ENCODE measurements around the gene VKORC1.

VKORC1 gene

DNA sequence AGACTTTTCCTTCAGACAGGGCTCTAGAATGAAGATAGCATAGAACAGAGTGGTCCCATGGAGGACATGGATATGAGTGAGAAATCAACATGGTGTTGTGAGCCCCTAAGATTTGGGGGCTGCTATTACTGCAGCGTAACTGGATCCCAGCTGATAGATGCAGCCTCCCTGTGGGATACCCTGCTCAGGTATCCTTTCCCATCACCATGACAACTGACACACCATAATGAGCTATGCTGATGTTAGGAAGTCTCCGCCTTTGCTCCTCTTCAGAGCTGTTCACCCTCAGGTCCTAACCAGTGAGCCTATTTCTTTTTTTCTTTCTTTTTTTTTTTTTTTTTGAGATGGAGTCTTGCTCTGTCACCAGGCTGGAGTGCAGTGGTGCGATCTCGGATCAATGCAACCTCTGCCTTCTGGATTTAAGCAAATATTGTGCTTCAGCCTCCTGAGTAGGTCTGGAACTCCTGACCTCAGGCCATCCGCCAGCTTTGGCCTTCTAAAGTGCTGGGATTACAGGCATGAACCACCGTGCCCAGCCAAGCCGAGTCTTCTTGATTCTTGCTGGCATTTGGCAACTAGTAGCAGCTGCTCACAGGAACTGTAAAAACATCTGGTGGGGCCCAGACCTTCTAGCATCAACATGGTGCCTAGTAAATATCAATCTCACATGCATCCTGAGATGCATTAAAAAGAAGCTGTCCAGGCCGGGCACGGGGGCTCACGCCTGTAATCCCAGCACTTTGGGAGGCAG lies 44.1 kb downstream of the VKORC1 start:
- intact Hi-C loops (cut with DNase I; ENCODE audit: low total_unique reads): no loop called here
- DNase-seq: no peak

DNA sequence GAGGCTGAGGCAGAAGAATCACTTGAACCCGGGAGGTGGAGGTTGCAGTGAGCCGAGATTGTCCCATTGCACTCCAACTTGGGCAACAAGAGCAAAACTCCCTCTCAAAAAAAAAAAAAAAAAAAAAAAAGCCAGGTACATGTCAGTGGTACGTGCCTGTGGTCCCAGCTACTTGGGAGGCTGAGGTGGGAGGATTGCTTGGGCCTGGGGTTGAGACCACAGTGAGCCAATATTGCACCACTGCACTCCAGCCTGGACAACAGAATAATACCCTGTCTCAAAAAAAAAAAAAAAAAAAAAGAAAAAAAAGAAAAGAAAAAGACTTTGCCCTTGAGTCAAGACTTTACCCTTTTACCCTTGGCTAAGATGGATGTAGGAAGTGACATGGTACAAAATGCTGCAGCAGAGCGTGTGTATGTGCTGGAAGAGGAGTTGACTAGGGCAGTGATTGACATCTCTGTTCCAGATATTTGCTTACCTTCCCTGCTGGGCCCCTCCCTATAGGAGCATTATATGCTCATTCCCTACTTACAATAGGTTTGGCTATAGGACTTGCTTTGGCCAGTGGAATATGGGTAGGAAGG lies 50.6 kb downstream of the VKORC1 start:
- intact Hi-C loops (cut with DNase I; ENCODE audit: low total_unique reads): no loop called here
- no peak overlapping the region for H3K4me3 ChIP-seq
- TF ChIP-seq, protein P1, sequence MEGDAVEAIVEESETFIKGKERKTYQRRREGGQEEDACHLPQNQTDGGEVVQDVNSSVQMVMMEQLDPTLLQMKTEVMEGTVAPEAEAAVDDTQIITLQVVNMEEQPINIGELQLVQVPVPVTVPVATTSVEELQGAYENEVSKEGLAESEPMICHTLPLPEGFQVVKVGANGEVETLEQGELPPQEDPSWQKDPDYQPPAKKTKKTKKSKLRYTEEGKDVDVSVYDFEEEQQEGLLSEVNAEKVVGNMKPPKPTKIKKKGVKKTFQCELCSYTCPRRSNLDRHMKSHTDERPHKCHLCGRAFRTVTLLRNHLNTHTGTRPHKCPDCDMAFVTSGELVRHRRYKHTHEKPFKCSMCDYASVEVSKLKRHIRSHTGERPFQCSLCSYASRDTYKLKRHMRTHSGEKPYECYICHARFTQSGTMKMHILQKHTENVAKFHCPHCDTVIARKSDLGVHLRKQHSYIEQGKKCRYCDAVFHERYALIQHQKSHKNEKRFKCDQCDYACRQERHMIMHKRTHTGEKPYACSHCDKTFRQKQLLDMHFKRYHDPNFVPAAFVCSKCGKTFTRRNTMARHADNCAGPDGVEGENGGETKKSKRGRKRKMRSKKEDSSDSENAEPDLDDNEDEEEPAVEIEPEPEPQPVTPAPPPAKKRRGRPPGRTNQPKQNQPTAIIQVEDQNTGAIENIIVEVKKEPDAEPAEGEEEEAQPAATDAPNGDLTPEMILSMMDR (IDR thresholded peaks at IDR 0.05): no peak
- H3K9me3 ChIP-seq: no peaks in the 10 kb centered on the region
- DNase-seq: no peak
- H3K4me1 ChIP-seq: no peaks in the 10 kb centered on the region
- no peak overlapping the region for H3K27ac ChIP-seq
- peaks cover 36 to 46% (median 39%) of the 10 kb centered on the region in 3 donors for H3K36me3 ChIP-seq
- H3K27me3 ChIP-seq: no peaks in the 10 kb centered on the region

More for the DNA sequence above, 44.1 kb downstream of the VKORC1 start:
- Histone ChIP-seq H3K9me3 (no peaks in the 10 kb centered on the region), H3K27ac (no peak overlapping the region), H3K4me1 (no peaks in the 10 kb centered on the region), H3K27me3 (no peaks in the 10 kb centered on the region), H3K4me3 (no peak overlapping the region), H3K36me3 (no peaks in the 10 kb centered on the region)
- TF ChIP-seq, protein P1 (IDR thresholded peaks at IDR 0.05): no peak

DNA sequence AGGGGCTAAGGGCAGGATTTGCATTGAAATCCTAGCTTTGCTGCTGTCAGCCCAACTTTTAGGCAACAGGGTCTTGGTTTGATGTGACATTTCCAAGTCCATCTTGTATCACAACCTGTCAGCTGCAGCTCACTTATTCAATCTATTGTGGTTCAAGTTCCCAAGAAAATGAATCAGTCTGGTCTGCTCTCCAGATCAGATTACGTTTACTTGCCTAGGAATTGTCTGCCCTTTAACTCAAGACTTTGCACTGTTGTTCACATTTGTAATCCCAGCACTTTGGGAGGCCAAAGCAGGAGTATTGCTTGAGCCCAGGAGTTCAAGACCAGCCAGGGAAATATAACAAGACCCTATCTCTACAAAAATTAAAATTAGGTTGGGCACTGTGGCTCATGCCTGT lies 51.2 kb downstream of the VKORC1 start:
- Histone ChIP-seq H3K9me3 (no peaks in the 10 kb centered on the region), H3K36me3 (peaks cover 42 to 52% (median 45%) of the 10 kb centered on the region in 3 donors), H3K27ac (no peak overlapping the region), H3K27me3 (no peaks in the 10 kb centered on the region), H3K4me1 (no peaks in the 10 kb centered on the region), H3K4me3 (no peak overlapping the region)
- intact Hi-C loops (cut with DNase I; ENCODE audit: low total_unique reads): no loop called here
- TF ChIP-seq, protein P1 (IDR thresholded peaks at IDR 0.05): no peak
- no peak for DNase-seq

DNA sequence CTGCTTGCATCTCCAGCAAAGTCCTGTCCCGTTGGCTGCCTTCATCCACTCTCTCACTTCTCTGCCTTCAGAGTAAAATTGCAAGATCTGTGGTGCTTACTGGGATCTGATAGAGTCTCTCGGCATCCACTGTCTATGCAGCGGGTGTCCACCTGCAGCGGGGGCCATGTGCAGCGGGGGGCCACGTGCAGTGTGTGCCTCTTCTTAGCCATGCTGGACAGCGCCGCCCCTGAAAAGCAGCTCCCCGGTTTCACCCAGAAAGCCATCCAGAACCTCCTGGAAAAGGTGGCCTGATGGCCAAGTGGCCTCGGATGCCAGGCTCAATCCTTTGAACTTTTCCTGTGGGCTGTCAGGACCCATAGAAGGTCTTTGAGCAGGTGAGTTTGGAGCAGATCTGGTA lies 51.7 kb downstream of the VKORC1 start:
- intact Hi-C loops (cut with DNase I; ENCODE audit: low total_unique reads): no loop called here
- Histone ChIP-seq H3K4me3 (no peak overlapping the region), H3K36me3 (peaks cover 47 to 57% (median 50%) of the 10 kb centered on the region in 3 donors), H3K4me1 (no peaks in the 10 kb centered on the region), H3K27me3 (no peaks in the 10 kb centered on the region), H3K9me3 (no peaks in the 10 kb centered on the region), H3K27ac (no peak overlapping the region)
- TF ChIP-seq, protein P1 (IDR thresholded peaks at IDR 0.05): no peak
- DNase-seq: no peak

All from tibial artery (tissue), 4 donors.